Measurements from ENCODE around the gene CAPN10. TPM values are rescaled to one million over a fixed set of nuclear protein-coding genes. Genes with fewer than 3 reads are reported as not detected.

CAPN10 gene
- total RNA-seq, 1 donor from 2014 or later: 47.8 TPM

DNA sequence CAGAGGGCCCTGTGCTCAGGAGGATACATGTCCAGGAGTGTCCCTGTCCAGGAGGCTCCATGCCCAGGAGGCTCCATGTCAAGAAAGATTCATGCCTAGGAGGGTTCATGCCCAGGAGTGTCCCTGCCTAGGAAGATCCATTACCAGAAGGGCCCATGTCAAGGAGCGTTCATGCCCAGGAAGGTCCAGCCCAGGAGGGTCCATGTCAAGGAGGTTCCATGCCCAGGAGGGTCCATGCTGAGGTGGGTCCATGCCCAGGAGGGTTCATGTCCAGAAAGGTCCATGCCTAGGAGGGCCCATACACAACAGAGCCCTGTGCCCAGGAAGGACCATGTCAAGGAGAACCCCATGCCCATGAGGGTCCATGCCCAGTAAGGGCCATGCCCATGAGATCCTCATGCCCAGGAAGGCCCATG is 45.8 kb downstream of the CAPN10 start:
- no peak overlapping the region for H3K4me3 Mint-ChIP-seq (ENCODE audit: unreplicated experiment)
- no peaks in the 10 kb centered on the region for H3K4me1 Mint-ChIP-seq (ENCODE audit: unreplicated experiment)
- H3K36me3 Mint-ChIP-seq (ENCODE audit: low read depth, unreplicated experiment): peaks cover 7% of the 10 kb centered on the region
- DNase-seq (ENCODE audit: low spot score): no peak
- H3K9me3 Mint-ChIP-seq (ENCODE audit: unreplicated experiment): peaks cover 12% of the 10 kb centered on the region
- TF ChIP-seq, protein P1, sequence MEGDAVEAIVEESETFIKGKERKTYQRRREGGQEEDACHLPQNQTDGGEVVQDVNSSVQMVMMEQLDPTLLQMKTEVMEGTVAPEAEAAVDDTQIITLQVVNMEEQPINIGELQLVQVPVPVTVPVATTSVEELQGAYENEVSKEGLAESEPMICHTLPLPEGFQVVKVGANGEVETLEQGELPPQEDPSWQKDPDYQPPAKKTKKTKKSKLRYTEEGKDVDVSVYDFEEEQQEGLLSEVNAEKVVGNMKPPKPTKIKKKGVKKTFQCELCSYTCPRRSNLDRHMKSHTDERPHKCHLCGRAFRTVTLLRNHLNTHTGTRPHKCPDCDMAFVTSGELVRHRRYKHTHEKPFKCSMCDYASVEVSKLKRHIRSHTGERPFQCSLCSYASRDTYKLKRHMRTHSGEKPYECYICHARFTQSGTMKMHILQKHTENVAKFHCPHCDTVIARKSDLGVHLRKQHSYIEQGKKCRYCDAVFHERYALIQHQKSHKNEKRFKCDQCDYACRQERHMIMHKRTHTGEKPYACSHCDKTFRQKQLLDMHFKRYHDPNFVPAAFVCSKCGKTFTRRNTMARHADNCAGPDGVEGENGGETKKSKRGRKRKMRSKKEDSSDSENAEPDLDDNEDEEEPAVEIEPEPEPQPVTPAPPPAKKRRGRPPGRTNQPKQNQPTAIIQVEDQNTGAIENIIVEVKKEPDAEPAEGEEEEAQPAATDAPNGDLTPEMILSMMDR (IDR thresholded peaks at IDR 0.05; ENCODE audit: unreplicated experiment): no peak
- H3K27me3 Mint-ChIP-seq (ENCODE audit: unreplicated experiment): peaks cover 12% of the 10 kb centered on the region
- no peak overlapping the region for H3K27ac Mint-ChIP-seq (ENCODE audit: unreplicated experiment)

DNA sequence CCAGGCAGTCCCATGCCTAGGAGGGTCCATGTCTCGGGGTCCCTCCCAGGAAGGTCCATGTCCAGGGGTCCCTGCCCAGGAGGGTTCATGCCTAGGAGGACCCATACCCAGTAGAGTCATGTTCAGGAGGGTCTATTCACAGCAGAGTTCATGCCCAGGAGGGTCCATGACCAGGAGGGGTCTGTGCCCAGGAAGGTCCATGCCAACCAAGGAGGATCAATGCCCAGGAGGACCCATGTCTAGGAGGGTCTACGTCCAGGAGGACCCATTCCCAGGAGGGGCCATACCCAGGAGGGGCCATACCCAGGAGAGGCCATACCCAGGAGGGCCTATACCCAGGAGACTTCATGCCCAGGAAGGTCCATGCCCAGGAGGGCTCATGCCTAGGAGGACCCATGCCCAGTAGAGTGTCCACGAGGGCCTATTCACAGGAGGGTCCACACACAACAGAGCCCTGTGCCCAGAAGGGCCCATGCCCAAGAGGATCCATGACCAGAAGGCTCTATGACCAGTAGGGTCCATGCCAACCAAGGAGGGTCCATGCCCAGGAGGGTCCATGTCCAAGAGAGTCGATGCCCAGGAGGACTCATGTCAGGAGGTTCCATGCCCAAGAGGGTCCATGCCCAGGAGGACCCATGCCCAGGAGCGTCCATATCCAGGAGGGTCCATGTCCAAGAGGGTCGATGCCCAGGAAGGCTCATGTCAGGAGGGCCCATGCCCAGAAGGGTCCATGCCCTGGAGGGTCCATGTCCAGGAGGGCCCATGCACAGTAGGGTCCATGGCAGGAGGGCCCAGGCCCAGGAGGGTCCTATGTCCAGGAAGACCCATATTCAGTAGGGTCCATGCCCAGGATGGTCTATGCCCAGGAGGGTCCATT is 48.8 kb downstream of the CAPN10 start:
- DNase-seq (ENCODE audit: low spot score): no peak
- Mint-ChIP-seq H3K36me3 (ENCODE audit: low read depth, unreplicated experiment) (peaks cover 12% of the 10 kb centered on the region), H3K27ac (ENCODE audit: unreplicated experiment) (no peak overlapping the region), H3K27me3 (ENCODE audit: unreplicated experiment) (peaks cover 15% of the 10 kb centered on the region), H3K4me3 (ENCODE audit: unreplicated experiment) (no peak overlapping the region), H3K9me3 (ENCODE audit: unreplicated experiment) (peaks cover 12% of the 10 kb centered on the region), H3K4me1 (ENCODE audit: unreplicated experiment) (no peaks in the 10 kb centered on the region)
- TF ChIP-seq, protein P1 (IDR thresholded peaks at IDR 0.05; ENCODE audit: unreplicated experiment): no peak

DNA sequence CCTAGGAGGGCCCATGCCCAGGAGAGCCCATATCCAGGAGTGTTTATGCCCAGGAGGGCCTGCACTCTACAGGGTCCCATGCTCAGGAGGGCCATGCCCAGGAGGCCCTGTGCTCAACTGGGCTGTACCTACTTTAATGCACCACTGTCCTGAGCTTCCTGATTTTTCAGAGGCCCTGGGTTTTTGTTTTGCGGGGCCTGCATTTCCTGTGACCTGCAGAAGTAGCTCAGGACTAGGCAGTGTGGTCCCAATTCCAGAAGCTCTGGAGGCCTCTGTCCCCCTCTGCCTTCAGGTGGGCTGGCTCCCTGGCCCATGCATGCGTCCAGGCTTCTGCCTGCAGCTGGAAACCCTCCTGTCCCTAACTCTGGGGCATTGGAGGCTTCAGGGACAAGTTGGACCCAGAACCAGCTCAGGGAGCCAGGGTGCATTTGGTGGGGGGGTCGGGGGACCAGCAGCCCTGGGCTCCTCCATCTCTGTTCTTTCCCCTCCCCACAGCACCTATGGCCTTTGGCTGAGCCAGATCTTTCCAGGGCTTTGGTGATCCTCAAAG is 49.5 kb downstream of the CAPN10 start:
- Mint-ChIP-seq H3K9me3 (ENCODE audit: unreplicated experiment) (peaks cover 12% of the 10 kb centered on the region), H3K4me3 (ENCODE audit: unreplicated experiment) (no peak overlapping the region), H3K4me1 (ENCODE audit: unreplicated experiment) (no peaks in the 10 kb centered on the region), H3K36me3 (ENCODE audit: low read depth, unreplicated experiment) (peaks cover 12% of the 10 kb centered on the region), H3K27me3 (ENCODE audit: unreplicated experiment) (peaks cover 15% of the 10 kb centered on the region), H3K27ac (ENCODE audit: unreplicated experiment) (no peak overlapping the region)
- DNase-seq (ENCODE audit: low spot score): no peak
- TF ChIP-seq, protein P1 (IDR thresholded peaks at IDR 0.05; ENCODE audit: unreplicated experiment): no peak

DNA sequence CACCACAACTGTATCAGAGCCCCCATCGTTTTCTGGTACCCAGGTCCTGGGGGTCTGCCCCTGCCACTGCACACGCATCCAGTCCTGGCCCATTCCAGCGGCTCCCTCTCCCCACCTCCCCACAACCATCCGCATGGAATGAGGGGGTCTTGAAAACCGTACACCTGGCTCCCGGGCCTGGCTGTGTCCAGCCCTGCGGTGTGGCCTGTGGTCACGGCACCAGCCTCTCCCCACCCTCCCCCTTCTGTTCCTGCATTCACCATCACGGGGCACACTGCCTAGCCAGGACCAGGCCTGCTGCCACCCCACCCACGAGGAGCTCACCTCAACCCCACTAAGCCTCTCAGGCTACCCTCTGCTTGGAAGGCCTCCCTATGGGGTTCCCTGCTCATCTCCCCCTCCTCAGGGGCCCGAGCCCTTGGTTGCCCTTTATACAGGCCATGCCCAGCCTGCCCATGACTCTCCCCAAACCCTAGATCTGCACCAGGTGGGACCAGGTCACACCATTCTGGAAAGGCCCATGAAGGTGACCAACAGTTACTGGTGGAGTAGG is 50.1 kb downstream of the CAPN10 start:
- Mint-ChIP-seq H3K36me3 (ENCODE audit: low read depth, unreplicated experiment) (peaks cover 12% of the 10 kb centered on the region), H3K27ac (ENCODE audit: unreplicated experiment) (no peak overlapping the region), H3K4me3 (ENCODE audit: unreplicated experiment) (no peak overlapping the region), H3K27me3 (ENCODE audit: unreplicated experiment) (peaks cover 15% of the 10 kb centered on the region), H3K4me1 (ENCODE audit: unreplicated experiment) (no peaks in the 10 kb centered on the region), H3K9me3 (ENCODE audit: unreplicated experiment) (peaks cover 12% of the 10 kb centered on the region)
- TF ChIP-seq, protein P1 (IDR thresholded peaks at IDR 0.05; ENCODE audit: unreplicated experiment): no peak
- DNase-seq (ENCODE audit: low spot score): no peak
